Osteoblast (primary cell): ENCODE results near the gene FKBP7. TPM values are rescaled to one million over a fixed set of nuclear protein-coding genes. Genes with fewer than 3 reads are reported as not detected.
"Not testable (repeated sequence)": the region's sequence is repeated elsewhere in the genome, so short reads cannot be mapped to it uniquely, and the experiment has no call there.

ENCODE experiments used
- DNase-seq: peaks from one replicate; pipeline ENCODE4 v3.0.0; 2011; ENCODE audit warnings: low spot score, mixed read lengths; ENCODE audit not compliant: insufficient read length; ENCODE audit errors: missing footprints
- H2AFZ ChIP-seq: 2 replicates; pipeline ENCODE4 v1.6.0; 2011; ENCODE audit warnings: mild to moderate bottlenecking, low read length
- H3K27ac ChIP-seq: 2 replicates; pipeline ENCODE4 v1.5.1; 2011; ENCODE audit warnings: mild to moderate bottlenecking, low read depth, low read length, moderate library complexity
- H3K27me3 ChIP-seq: 2 replicates; pipeline ENCODE4 v1.6.0; 2012; ENCODE audit warnings: mild to moderate bottlenecking, control low read depth, inconsistent platforms, low read length, moderate library complexity; ENCODE audit not compliant: insufficient read depth
- H3K36me3 ChIP-seq: 2 replicates; pipeline ENCODE4 v1.5.1; 2011; ENCODE audit warnings: mild to moderate bottlenecking, low read length, control low read depth, moderate library complexity; ENCODE audit not compliant: insufficient read depth
- H3K4me1 ChIP-seq: 2 replicates; pipeline ENCODE4 v1.5.1; 2011; ENCODE audit warnings: mild to moderate bottlenecking, low read length, control low read depth, moderate library complexity; ENCODE audit not compliant: insufficient read depth
- H3K4me2 ChIP-seq: 2 replicates; pipeline ENCODE4 v1.6.0; 2011; ENCODE audit warnings: mild to moderate bottlenecking, low read length; ENCODE audit not compliant: insufficient read depth
- H3K4me3 ChIP-seq: fragments of 200-600 bp; sonication (generic); 3 replicates; pipeline ENCODE4 v1.5.1; 2012; ENCODE audit warnings: mild to moderate bottlenecking, low read length, inconsistent platforms; ENCODE audit not compliant: insufficient read depth
- H3K79me2 ChIP-seq: 2 replicates; pipeline ENCODE4 v1.6.0; 2012; ENCODE audit warnings: mild to moderate bottlenecking, low read length, control low read depth, inconsistent platforms; ENCODE audit not compliant: insufficient read depth
- H3K9me3 ChIP-seq: 2 replicates; pipeline ENCODE4 v1.5.1; 2011; ENCODE audit warnings: low read depth, low read length, control low read depth
- H4K20me1 ChIP-seq: 2 replicates; pipeline ENCODE4 v1.6.0; 2012; ENCODE audit warnings: mild to moderate bottlenecking, low read length, control low read depth; ENCODE audit not compliant: insufficient read depth
- CTCF ChIP-seq: IDR thresholded peaks from 2 replicates; pipeline ENCODE4 v1.5.1; 2011; ENCODE audit warnings: mild to moderate bottlenecking, low read depth, low read length, moderate library complexity; ENCODE audit errors: extremely low read depth
- total RNA-seq: library from RNA; depleted of rRNA; stranded (reverse); fragments of >200 nt; gene quantifications from 2 replicates; pipeline ENCODE4 v1.2.3, GENCODE V29; 2012

FKBP7 gene
- total RNA-seq, 1 donor: 37.6 TPM

- H3K36me3 ChIP-seq: peaks cover 20% of the 10 kb centered on the region
- no peaks in the 10 kb centered on the region for H3K9me3 ChIP-seq
- no peaks in the 10 kb centered on the region for H3K79me2 ChIP-seq
- H3K27ac ChIP-seq: no peak overlapping the region
- no peaks in the 10 kb centered on the region for H3K27me3 ChIP-seq
- H3K4me1 ChIP-seq: peaks cover 8% of the 10 kb centered on the region
- no peak overlapping the region for H3K4me3 ChIP-seq
- no peak for DNase-seq
- H4K20me1 ChIP-seq: no peaks in the 10 kb centered on the region
- no peak for TF ChIP-seq CTCF
- H3K4me2 ChIP-seq: no peak overlapping the region
- H2AFZ ChIP-seq: no peak overlapping the region
These were observed 52.0 kb downstream of the FKBP7 start for GRCh38 chr2:178426388-178426787.

GRCh38 chr2:178425255-178425827 lies 53.1 kb downstream of the FKBP7 start:
- no peak for TF ChIP-seq CTCF
- no peaks in the 10 kb centered on the region for H3K79me2 ChIP-seq
- peaks cover 8% of the 10 kb centered on the region for H3K4me1 ChIP-seq

GRCh38 chr2:178423746-178424145 lies 54.7 kb downstream of the FKBP7 start:
- not testable (repeated sequence) for H3K4me3 ChIP-seq, H3K27me3 ChIP-seq, H3K36me3 ChIP-seq, H4K20me1 ChIP-seq, H3K9me3 ChIP-seq, H3K4me1 ChIP-seq, H3K4me2 ChIP-seq, H2AFZ ChIP-seq, H3K79me2 ChIP-seq, H3K27ac ChIP-seq, DNase-seq

More at GRCh38 chr2:178425255-178425827, 53.1 kb downstream of the FKBP7 start:
- H3K4me3 ChIP-seq: no peak overlapping the region
- no peak overlapping the region for H3K27ac ChIP-seq
- no peak overlapping the region for H2AFZ ChIP-seq
- no peaks in the 10 kb centered on the region for H3K27me3 ChIP-seq
- no peaks in the 10 kb centered on the region for H4K20me1 ChIP-seq
- no peak overlapping the region for H3K4me2 ChIP-seq
- peaks cover 11% of the 10 kb centered on the region for H3K36me3 ChIP-seq
- H3K9me3 ChIP-seq: no peaks in the 10 kb centered on the region
- DNase-seq: no peak

DNA sequence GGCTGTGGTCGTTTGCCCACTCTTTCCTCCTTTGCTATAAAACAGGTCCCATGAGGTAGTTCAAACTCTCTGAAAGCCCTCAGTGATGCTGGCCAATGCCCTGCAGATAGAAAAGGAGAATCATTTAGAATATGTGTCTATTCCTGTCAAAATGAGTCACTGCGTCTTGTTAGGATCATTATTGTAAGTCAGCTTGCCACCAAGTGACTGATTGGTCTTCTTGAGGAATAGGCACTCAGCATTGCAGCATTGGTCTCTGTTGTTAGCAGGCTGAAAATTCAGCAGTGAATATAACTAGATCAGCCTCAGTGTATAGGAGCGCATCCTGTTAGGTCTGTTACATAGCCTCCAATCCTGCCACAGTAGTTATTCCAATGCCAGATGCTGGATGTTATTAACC lies 56.3 kb downstream of the FKBP7 start:
- Histone ChIP-seq H3K27ac (no peak overlapping the region), H3K4me2 (no peak overlapping the region), H2AFZ (no peak overlapping the region), H3K27me3 (no peaks in the 10 kb centered on the region), H4K20me1 (no peaks in the 10 kb centered on the region), H3K9me3 (no peaks in the 10 kb centered on the region), H3K4me3 (no peak overlapping the region), H3K36me3 (no peaks in the 10 kb centered on the region), H3K79me2 (no peaks in the 10 kb centered on the region), H3K4me1 (peaks cover 8% of the 10 kb centered on the region)
- TF ChIP-seq CTCF: no peak
- no peak for DNase-seq
